Choroid plexus epithelial cell (primary cell): ENCODE data around the gene CARF.
A peak's percentile ranks its signal among the peaks of the same experiment; 100 is the strongest.

Experiments
- DNase-seq: peaks from one replicate; pipeline ENCODE4 v3.0.0-alpha.2; 2010; ENCODE audit warnings: low read depth
- H3K4me3 ChIP-seq: 2 replicates; pipeline ENCODE4 v1.5.1; 2011; ENCODE audit warnings: low read depth, mild to moderate bottlenecking, control low read depth, low read length, moderate library complexity
- CTCF ChIP-seq: conservative IDR thresholded peaks from 2 replicates; pipeline ENCODE4 v1.5.1; 2011; ENCODE audit warnings: low read depth, mild to moderate bottlenecking, control low read depth, inconsistent platforms, low read length, moderate library complexity

Gene CARF

GRCh38 chr2:203002054-203002821 is 90.2 kb downstream of the CARF start:
- no peak for TF ChIP-seq CTCF
- DNase-seq = peak; percentile 27
- H3K4me3 ChIP-seq = no peak overlapping the region

DNA sequence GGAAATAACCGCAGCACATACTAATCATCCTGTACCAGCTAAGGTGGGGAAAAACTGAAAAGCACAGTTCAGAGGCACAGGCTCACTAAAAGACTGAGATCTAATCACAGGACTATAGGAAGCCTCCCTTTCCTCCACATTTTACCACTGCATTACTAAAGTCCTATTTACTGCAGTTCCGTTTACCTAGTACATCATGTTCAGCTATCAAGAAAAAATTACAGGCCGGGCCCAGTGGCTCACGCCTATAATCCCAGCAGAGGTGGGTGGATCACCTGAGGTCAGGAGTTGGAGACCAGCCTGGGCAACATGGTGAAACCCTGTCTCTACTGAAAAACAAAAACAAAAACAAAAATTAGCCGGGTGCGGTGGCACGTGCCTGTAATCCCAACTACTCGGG is 91.6 kb downstream of the CARF start:
- no peak for DNase-seq
- H3K4me3 ChIP-seq = no peak overlapping the region
- no peak for TF ChIP-seq CTCF

- DNase-seq = peak; percentile 100
- peak within 1 kb of the TSS; percentile 84 for H3K4me3 ChIP-seq
- TF ChIP-seq CTCF = no peak
These were observed 102.6 kb downstream of the CARF start, which contains the start of gene NBEAL1 for GRCh38 chr2:203014456-203015199. Gene NBEAL1 (plus strand): TSS chr2:203014875. CDS start chr2:203016385, 1,510 bp downstream.

- no peak for TF ChIP-seq CTCF
- peak overlapping the region; percentile 18 for H3K4me3 ChIP-seq
- DNase-seq = no peak
These were observed 104.6 kb downstream of the CARF start for GRCh38 chr2:203016716-203017115.

DNA sequence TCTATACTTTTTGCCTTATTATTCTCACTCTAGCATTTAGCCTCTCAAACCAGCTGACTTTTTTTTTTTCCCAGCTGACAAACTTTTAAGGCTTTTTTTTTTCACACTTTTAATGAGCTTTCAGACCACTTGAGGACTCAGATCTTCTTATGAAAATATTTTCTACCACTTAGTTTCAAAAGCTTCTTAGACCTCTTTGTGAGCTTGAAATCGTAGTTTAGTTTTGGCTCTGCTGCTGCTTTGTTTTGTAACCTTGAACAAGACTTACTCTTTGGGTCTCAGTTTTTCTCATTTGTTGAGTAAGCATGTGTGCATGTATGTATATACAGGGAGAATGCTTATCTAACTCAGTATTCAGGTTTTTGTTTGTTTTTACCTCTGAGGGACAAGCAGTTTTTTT is 106.1 kb downstream of the CARF start:
- peak overlapping the region; percentile 28 for H3K4me3 ChIP-seq
- TF ChIP-seq CTCF = no peak
- DNase-seq = peak; percentile 53

- no peak for TF ChIP-seq CTCF
- peak overlapping the region; percentile 3 for H3K4me3 ChIP-seq
- DNase-seq = no peak
These were observed 107.1 kb downstream of the CARF start for GRCh38 chr2:203019142-203019541.
